ENCODE data around the gene BUD13.
"Not testable (repeated sequence)": the region's sequence is repeated elsewhere in the genome, so short reads cannot be mapped to it uniquely, and the experiment has no call there.

BUD13 gene

GRCh38 chr11:116792144-116792868 is 19.5 kb upstream of the BUD13 start:
- DNase-seq, result no peak

GRCh38 chr11:116791813-116792143 is 19.0 kb upstream of the BUD13 start, which contains the start of gene APOA5:
TSS of gene APOA5 (minus strand) at chr11:116791879. CDS start at chr11:116791860, 19 bp downstream.
- no peak for DNase-seq

GRCh38 chr11:116791002-116791812 is 18.4 kb upstream of the BUD13 start:
- peak; percentile 82 for DNase-seq

DNA sequence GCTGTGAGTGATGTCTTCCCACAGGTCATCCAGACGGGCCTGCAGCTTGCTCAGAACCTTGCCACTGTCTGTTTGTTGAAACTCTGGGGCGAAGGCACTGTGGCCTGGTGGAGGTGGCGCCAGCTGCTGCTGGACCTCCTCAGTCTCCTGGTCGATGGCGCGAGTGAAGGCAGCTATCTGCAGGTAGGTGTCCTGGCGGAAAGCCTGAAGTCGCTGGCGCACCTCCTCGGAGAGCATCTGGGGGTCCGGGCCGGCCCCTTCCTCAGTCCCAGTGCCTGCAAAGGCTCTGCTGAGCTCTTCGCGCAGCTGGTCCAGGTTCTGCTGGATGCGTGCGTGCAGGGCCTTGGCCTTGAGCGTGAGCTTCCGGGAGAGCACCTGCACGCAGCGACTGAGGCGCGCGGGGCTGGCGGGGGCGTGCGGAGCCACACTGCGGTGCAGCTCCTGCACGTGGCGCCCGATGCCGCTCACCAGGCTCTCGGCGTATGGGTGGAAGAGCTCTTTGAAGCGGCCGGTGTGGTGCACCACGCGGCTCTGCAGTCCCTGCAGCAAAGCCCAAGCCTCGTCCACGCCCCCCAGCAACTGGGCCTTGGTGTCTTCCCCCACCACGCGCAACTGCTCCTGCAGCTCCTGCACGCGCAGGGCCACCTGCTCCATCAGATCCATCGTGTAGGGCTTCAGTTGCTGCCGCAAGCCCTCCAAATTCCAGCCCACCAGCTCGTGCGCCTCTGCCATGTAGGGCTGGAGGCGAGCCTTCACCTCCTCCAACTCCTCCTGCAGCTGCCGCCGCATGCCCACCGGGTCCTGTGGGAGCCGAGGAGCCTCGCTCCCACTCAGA is 17.6 kb upstream of the BUD13 start:
- no peak for DNase-seq

- DNase-seq, result no peak
These were observed 16.2 kb upstream of the BUD13 start for GRCh38 chr11:116788975-116789374.

DNA sequence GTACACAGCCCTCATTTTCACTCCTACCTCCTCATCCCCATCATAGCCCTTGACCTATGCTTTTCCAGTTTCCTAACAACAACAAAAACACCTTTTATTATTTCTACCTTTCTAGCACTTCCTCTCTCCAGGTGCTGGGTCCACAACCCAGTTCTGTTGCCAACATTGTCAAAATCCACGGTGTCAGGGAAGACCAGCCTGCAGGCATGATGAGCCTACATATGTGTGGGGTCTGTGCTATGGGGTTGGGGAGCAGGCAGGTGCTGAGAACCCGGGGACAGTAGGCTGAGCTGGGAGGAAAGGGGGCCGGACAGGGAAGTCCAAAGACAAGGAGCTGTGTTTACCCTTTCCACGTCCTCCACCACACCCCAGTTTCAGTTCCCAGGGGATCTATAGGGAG is 15.7 kb upstream of the BUD13 start:
- DNase-seq, result no peak

- DNase-seq, result peak; percentile 84
These were observed 15.1 kb upstream of the BUD13 start, which contains the start of gene ZPR1 for GRCh38 chr11:116787786-116788486. TSS of gene ZPR1 (minus strand) at chr11:116788023. CDS start at chr11:116787990, 33 bp downstream.

GRCh38 chr11:116787436-116787785 is 14.6 kb upstream of the BUD13 start:
- no peak for DNase-seq

DNA sequence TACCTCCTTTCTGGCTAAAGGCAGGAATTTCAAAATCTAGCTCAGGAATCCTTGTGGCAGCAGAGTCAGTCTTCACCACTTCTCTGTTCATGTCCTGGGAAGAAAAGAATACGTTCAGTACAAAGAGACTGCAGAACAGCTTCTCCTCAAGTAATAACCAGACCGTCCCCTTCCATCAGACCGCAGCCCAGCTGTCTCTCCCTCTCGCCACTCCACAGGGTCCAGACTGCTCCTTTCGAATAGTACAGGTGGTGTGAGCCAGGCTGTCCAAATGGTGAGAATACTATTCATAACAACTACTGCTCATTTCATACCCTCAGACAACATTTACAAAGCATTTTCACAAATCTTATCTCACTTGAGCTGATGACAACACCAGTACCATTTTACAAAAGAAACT is 14.2 kb upstream of the BUD13 start:
- DNase-seq, result no peak

DNA sequence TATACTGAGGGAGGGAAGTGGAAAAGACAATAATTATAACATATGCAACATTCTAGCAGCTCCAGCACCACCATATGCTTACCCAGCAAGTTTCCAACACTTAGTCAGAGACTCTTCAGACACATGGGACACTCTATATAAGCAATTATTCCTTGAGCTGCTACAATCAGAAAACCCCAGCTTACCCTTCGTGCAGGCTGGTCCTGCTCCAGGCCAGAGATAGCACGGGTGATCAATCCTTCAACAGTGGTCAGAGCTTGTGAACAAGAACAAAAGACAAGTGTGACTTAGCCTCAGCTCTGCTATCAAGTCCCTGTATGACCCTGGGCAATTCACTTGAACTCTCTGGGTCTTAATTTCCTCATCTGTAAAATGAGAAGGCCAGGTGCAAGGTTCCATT is 13.5 kb upstream of the BUD13 start:
- DNase-seq, result no peak

- DNase-seq, result no peak
These were observed 9.9 kb upstream of the BUD13 start for GRCh38 chr11:116782728-116783127.

GRCh38 chr11:116778556-116778955 is 5.8 kb upstream of the BUD13 start:
- DNase-seq, result no peak

DNA sequence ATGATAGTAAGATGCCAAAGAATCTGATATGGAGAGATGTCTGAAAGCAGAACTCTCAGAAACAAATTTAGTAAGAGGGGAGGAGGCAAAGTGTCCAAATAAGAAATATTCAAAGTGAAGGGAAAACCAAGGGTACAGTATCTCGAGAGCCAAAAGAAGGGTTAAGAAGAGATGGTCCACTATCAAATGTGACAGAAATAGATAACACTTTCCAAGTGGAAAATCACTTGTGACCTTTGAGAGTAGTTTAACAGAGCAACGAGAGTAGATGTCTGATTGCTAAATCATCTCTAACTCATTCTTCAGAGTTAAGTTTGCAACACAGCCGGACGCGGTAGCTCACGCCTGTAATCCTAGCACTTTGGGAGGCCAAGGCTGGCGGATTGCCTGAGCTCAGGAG is 4.3 kb upstream of the BUD13 start:
- no peak for DNase-seq

- DNase-seq, result no peak
These were observed 3.8 kb upstream of the BUD13 start for GRCh38 chr11:116776522-116776984.

DNA sequence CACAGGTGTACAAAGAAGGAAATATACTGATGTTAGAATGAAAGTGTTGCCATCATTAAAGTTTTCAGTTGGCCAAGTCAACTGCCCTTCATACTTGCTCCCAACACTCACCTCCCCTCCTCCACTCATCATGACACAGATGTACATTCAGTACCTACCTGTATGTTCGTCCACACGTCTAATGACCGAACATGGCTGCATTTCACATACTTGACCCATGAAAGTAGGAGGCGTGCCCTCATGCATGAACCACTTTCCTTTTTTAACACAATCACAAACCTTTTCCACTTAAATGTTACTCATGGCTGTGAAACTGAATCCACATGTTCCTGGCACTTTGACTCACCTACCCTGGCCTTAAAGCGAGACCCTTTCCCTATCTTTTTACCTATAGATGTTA is 3.2 kb upstream of the BUD13 start:
- DNase-seq, result no peak

- no peak for DNase-seq
These were observed 1.9 kb upstream of the BUD13 start for GRCh38 chr11:116774661-116775060.

DNA sequence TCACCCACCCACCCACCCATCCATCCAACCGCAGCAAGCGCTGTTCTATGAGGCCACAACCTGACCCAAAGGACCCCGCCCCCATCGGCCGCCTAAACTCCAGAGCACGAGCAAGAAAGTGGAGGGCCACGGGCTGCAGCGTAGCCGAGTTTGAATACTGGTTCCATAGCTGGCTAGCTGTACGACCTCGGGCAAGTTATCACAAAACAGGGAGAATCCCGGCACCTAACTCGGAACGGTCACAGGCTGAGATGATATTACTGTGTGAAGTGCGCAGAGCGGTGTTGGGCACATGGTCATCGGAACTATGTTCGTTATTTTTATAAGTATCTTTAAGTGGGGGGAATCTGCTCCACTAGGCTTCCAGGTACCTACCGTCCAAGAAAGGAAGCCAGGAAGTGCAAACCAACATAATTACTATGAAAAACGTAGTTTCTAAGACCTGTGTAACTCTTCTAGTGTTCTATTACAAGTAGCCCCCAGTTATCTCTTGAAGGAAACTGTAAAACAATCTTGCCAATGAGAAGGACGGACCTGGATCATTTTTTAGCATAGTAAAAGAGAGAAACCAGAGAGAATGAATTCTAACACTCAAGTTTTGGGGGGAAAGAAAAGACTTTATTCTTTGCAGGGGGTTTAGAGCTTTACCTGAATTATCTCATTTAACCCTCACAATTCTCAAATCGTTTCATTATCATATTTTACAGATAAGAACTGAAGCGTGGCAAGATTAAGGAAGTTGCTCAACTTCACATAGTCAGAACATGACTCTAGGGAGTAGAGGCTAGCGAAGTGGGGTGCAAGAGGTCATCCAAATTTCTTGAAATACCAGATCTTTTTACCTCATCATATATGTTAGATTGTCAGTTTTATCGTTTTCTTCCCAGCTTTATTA is 663 bp upstream of the BUD13 start:
- no peak for DNase-seq

GRCh38 chr11:116771935-116772334 is 852 bp downstream of the BUD13 start:
- DNase-seq, result no peak

DNA sequence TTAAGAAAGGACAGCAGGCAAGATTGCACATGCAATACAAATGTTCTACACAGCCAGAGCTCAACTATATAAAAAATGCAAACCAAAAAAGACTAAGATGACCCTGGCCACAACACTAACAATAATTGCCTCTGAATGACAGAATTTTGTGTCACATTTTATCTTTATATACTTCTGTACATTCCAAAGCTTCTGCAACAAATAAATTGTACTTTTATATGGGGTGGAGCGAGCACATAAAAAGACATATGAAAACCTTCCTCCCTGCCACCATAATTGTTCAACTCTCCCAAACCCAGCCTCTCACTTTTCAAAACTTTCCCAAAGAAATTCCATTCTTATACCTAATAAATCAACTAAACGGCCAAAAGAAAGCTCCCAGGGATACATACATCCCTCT is 10.7 kb downstream of the BUD13 start:
- DNase-seq, result no peak

- DNase-seq, result not testable (repeated sequence)
These were observed 16.7 kb downstream of the BUD13 start for GRCh38 chr11:116756044-116756443.

DNA sequence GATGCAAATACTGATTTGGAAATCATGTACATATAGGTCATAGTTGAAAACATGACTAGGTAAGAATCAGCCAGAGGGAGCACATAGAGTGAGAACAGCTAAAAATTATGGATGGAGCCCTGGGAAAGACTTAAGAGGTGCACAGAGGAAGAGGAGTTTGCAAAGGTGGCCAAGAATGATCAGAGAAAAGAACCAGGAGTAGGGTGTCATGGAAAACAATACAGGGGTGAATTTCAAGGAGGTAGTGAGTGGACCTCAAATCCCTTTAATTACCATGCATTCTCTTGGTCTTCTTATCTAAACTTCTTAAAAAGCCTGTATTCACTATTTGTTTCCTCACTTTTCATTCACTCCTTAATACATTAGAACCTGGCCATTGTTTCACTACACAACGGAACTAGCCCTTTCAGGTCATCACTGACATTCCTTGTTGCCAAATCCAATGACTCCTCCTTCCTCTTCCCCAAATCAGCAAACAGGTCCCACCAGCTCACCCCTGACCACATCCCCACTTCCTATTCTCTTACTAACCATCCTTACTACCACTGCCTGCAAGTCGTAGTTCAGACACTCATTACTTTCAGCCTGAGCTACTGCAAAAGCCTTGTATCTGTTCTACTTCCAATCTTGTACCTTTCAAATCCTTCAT is 22.6 kb downstream of the BUD13 start:
- no peak for DNase-seq
